Hepatocyte (in vitro differentiated cells): Measurements from ENCODE around the gene LRIT1. TPM values are rescaled to one million over a fixed set of nuclear protein-coding genes. Genes with fewer than 3 reads are reported as not detected.

ENCODE experiments used
- DNase-seq: peaks from one replicate; pipeline ENCODE4 v3.0.0-alpha.2; 2016; ENCODE audit warnings: low spot score
- H2AFZ ChIP-seq: fragments of 200-600 bp; sonication (generic); 2 replicates; pipeline ENCODE4 v1.6.0; 2016; ENCODE audit warnings: antibody characterized with exemption, mild to moderate bottlenecking
- H3K27ac ChIP-seq: fragments of 200-600 bp; sonication (generic); 2 replicates; pipeline ENCODE4 v1.5.1; 2016; ENCODE audit warnings: mild to moderate bottlenecking
- H3K27me3 ChIP-seq: fragments of 200-600 bp; sonication (generic); 2 replicates; pipeline ENCODE4 v1.6.1; 2016
- H3K36me3 ChIP-seq: fragments of 200-600 bp; sonication (generic); replicated peaks from 2 replicates; pipeline ENCODE4 v1.5.1; 2016; ENCODE audit warnings: low read depth; ENCODE audit not compliant: insufficient read depth
- H3K4me1 ChIP-seq: fragments of 200-600 bp; sonication (generic); 2 replicates; pipeline ENCODE4 v1.5.1; 2016; ENCODE audit warnings: mild to moderate bottlenecking, moderate library complexity; ENCODE audit not compliant: insufficient read depth
- H3K4me2 ChIP-seq: fragments of 200-600 bp; sonication (generic); 2 replicates; pipeline ENCODE4 v1.6.0; 2016
- H3K4me3 ChIP-seq: fragments of 200-600 bp; sonication (generic); 2 replicates; pipeline ENCODE4 v1.5.1; 2016; ENCODE audit warnings: mild to moderate bottlenecking
- H3K79me2 ChIP-seq: fragments of 200-600 bp; sonication (generic); 2 replicates; pipeline ENCODE4 v1.6.0; 2017; ENCODE audit warnings: mild to moderate bottlenecking
- H3K9me2 ChIP-seq: fragments of 200-600 bp; sonication (generic); replicated peaks from 2 replicates; pipeline ENCODE4 v1.6.0; 2017; ENCODE audit warnings: mild to moderate bottlenecking; ENCODE audit not compliant: insufficient read depth
- H3K9me3 ChIP-seq: fragments of 200-600 bp; sonication (generic); 2 replicates; pipeline ENCODE4 v1.5.1; 2016; ENCODE audit warnings: low read depth, mild to moderate bottlenecking
- H4K20me1 ChIP-seq: fragments of 200-600 bp; sonication (generic); 2 replicates; pipeline ENCODE4 v1.6.0; 2016; ENCODE audit warnings: mild to moderate bottlenecking; ENCODE audit not compliant: insufficient read depth, poor library complexity, severe bottlenecking
- EZH2 ChIP-seq: fragments of 200-600 bp; sonication (generic); IDR thresholded peaks from 2 replicates; pipeline ENCODE4 v1.6.1; 2016; ENCODE audit warnings: antibody characterized with exemption, mild to moderate bottlenecking, borderline replicate concordance
- EZH2phosphoT487 ChIP-seq: fragments of 200-600 bp; sonication (generic); IDR thresholded peaks from one replicate; pipeline ENCODE4 v1.6.1; 2018; ENCODE audit warnings: antibody characterized with exemption, mild to moderate bottlenecking, low read depth, moderate library complexity; ENCODE audit not compliant: unreplicated experiment, severe bottlenecking
- WGBS: methylation state at CpG from one replicate; pipeline ENCODE4 v1.1.6; 2016; ENCODE audit warnings: low lambda C conversion rate; ENCODE audit errors: missing lambda C conversion rate; 5-methylcytosine and 5-hydroxymethylcytosine counted together
- polyA plus RNA-seq: library from polyadenylated mRNA; unstranded; fragments of >200 nt; fragmentation: Nextera tagmentation; extraction: Ambion mirVana; gene quantifications from 2 replicates; pipeline ENCODE4 v1.2.1, GENCODE V29; 2016
- total RNA-seq: library from RNA; depleted of rRNA; stranded (reverse); fragments of >200 nt; gene quantifications from 2 replicates; pipeline ENCODE4 v1.2.3, GENCODE V29; 2014
- TF ChIP-seq, protein P1 (sequence below): fragments of 200-600 bp; sonication (generic); IDR thresholded peaks from 2 replicates; pipeline ENCODE4 v1.5.1; 2016; ENCODE audit warnings: antibody characterized with exemption, mild to moderate bottlenecking; ENCODE audit not compliant: poor library complexity

LRIT1 gene
- total and polyA plus RNA-seq, 2 experiments from 2014 or later: not detected

DNA sequence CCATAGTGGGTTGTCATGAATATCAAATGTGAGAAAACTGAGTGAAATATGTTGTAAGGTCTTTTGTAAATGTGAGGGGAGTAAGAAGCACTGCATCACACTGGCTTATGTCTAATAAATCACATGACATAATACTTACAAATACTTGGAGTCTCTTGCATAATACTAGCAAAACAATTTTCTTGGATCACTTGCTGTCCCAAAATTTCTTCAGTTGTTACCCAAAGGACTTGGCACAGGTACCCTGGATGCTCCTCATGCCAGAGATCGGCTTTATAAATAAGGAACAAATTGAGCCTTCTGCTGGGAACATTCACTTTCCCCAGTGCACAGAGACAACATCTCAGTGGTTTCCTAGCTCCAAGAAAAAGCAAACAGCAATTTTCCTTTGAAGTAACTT is 11.0 kb downstream of the LRIT1 start:
- H3K27me3 ChIP-seq: no peaks in the 10 kb centered on the region
- TF ChIP-seq, protein P1, sequence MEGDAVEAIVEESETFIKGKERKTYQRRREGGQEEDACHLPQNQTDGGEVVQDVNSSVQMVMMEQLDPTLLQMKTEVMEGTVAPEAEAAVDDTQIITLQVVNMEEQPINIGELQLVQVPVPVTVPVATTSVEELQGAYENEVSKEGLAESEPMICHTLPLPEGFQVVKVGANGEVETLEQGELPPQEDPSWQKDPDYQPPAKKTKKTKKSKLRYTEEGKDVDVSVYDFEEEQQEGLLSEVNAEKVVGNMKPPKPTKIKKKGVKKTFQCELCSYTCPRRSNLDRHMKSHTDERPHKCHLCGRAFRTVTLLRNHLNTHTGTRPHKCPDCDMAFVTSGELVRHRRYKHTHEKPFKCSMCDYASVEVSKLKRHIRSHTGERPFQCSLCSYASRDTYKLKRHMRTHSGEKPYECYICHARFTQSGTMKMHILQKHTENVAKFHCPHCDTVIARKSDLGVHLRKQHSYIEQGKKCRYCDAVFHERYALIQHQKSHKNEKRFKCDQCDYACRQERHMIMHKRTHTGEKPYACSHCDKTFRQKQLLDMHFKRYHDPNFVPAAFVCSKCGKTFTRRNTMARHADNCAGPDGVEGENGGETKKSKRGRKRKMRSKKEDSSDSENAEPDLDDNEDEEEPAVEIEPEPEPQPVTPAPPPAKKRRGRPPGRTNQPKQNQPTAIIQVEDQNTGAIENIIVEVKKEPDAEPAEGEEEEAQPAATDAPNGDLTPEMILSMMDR: no peak
- TF ChIP-seq EZH2phosphoT487: no peak
- TF ChIP-seq EZH2: no peak

DNA sequence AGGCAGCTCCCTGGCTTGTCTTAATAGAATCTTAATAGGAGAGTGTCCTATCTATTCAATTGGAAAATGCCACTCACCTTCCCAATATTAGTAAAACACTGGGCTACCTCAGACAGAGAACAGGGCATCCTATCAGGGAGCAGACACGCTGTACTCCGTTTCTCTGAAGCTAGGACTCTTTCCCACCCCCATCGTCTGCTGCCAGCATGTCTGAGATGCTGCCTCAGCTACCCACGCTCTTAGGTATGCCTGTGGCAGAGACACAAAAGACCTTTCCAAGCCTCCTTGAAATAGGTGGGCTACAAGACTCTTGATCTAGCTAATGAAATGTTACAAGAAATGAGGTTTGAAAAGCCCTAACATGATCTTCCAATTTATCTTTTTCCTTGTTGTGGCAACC is 13.5 kb downstream of the LRIT1 start:
- 77% methylated on average over 4 of the region's 4 CpGs for WGBS
- no peaks in the 10 kb centered on the region for H4K20me1 ChIP-seq
- H3K36me3 ChIP-seq: no peaks in the 10 kb centered on the region
- no peaks in the 10 kb centered on the region for H3K79me2 ChIP-seq
- no peaks in the 10 kb centered on the region for H3K27me3 ChIP-seq
- TF ChIP-seq, protein P1: no peak
- no peak for TF ChIP-seq EZH2
- TF ChIP-seq EZH2phosphoT487: no peak
- no peaks in the 10 kb centered on the region for H3K9me2 ChIP-seq
- DNase-seq: no peak
- no peak overlapping the region for H2AFZ ChIP-seq
- H3K4me1 ChIP-seq: no peaks in the 10 kb centered on the region
- H3K9me3 ChIP-seq: no peaks in the 10 kb centered on the region
- no peak overlapping the region for H3K4me3 ChIP-seq
- H3K27ac ChIP-seq: no peak overlapping the region
- H3K4me2 ChIP-seq: no peak overlapping the region

More for the DNA sequence above, 11.0 kb downstream of the LRIT1 start:
- Histone ChIP-seq H3K9me3 (no peaks in the 10 kb centered on the region), H3K4me1 (no peaks in the 10 kb centered on the region), H3K4me2 (no peak overlapping the region), H3K9me2 (no peaks in the 10 kb centered on the region), H2AFZ (no peak overlapping the region), H3K79me2 (no peaks in the 10 kb centered on the region), H3K36me3 (no peaks in the 10 kb centered on the region), H3K27ac (no peak overlapping the region), H4K20me1 (no peaks in the 10 kb centered on the region), H3K4me3 (no peak overlapping the region)
- DNase-seq: no peak
- WGBS: 92% methylated on average over 1 of the region's 1 CpG

DNA sequence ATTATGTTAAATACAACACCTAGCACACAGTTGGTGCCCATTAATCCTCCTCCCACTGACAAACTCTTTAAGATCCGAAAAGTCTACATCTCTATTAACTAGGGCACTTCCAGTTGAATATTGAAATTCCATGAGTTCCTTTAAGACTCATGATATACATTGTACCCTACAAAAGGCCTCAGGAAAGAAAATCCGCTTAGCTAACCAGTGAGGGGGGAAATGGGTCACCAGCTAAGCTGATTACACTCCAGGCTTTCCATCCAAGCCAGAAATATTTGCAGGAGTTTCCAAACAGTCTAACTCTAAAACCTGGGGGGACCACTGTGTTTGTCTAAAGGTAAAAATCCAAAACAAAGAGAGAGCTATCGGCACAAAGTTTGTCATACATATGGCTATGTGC is 14.7 kb downstream of the LRIT1 start:
- H3K27ac ChIP-seq: no peak overlapping the region
- H4K20me1 ChIP-seq: no peaks in the 10 kb centered on the region
- no peak for DNase-seq
- no peak overlapping the region for H2AFZ ChIP-seq
- no peak overlapping the region for H3K4me2 ChIP-seq
- H3K9me3 ChIP-seq: no peaks in the 10 kb centered on the region
- H3K4me1 ChIP-seq: no peaks in the 10 kb centered on the region
- no peak overlapping the region for H3K4me3 ChIP-seq
- no peaks in the 10 kb centered on the region for H3K9me2 ChIP-seq
- H3K27me3 ChIP-seq: no peaks in the 10 kb centered on the region
- no peaks in the 10 kb centered on the region for H3K79me2 ChIP-seq
- H3K36me3 ChIP-seq: no peaks in the 10 kb centered on the region
- TF ChIP-seq EZH2phosphoT487: no peak
- no peak for TF ChIP-seq EZH2
- TF ChIP-seq, protein P1: no peak
- 75% methylated on average over 3 of the region's 3 CpGs for WGBS
